ACHN (cell line): ENCODE results near the gene LTBP2.

Experiments
- DNase-seq: peaks from one replicate; pipeline ENCODE4 v3.0.0-alpha.2; 2015
- in situ Hi-C: cut with HindIII; loops from 2 replicates; pipeline ENCODE4 v1.10.0; 2017; ENCODE audit warnings: low sequenced_read_pairs, low pct_ligation_motif_present, low pct_unique_long_range_greater_than_20kb

The LTBP2 gene

GRCh38 chr14:74507085-74507484 is 105.0 kb downstream of the LTBP2 start:
- no peak for DNase-seq
- in situ Hi-C loops, result no loop called here

GRCh38 chr14:74506411-74506851 is 105.6 kb downstream of the LTBP2 start:
- no peak for DNase-seq
- in situ Hi-C loops, result no loop called here

- DNase-seq, result no peak
- in situ Hi-C loops, result no loop called here
Measured at GRCh38 chr14:74505831-74506230, 106.2 kb downstream of the LTBP2 start.

GRCh38 chr14:74504874-74505720 is 106.9 kb downstream of the LTBP2 start:
- in situ Hi-C loops, result no loop called here

GRCh38 chr14:74504412-74504811 is 107.6 kb downstream of the LTBP2 start:
- in situ Hi-C loops, result no loop called here

More at GRCh38 chr14:74504874-74505720, 106.9 kb downstream of the LTBP2 start:
- DNase-seq, result no peak

GRCh38 chr14:74503938-74504335 is 108.1 kb downstream of the LTBP2 start:
- DNase-seq, result no peak
- in situ Hi-C loops, result no loop called here

More at GRCh38 chr14:74504412-74504811, 107.6 kb downstream of the LTBP2 start:
- DNase-seq, result no peak

- in situ Hi-C loops, result no loop called here
- DNase-seq, result no peak
Measured at GRCh38 chr14:74503291-74503937, 108.6 kb downstream of the LTBP2 start.

GRCh38 chr14:74502236-74503019 is 109.6 kb downstream of the LTBP2 start:
- in situ Hi-C loops, result no loop called here
- DNase-seq, result no peak

- in situ Hi-C loops, result no loop called here
- no peak for DNase-seq
Measured at GRCh38 chr14:74501691-74502090, 110.3 kb downstream of the LTBP2 start.

GRCh38 chr14:74501135-74501614 is 110.9 kb downstream of the LTBP2 start:
- in situ Hi-C loops, result no loop called here
- DNase-seq, result peak; percentile 25

GRCh38 chr14:74500417-74501134 is 111.5 kb downstream of the LTBP2 start:
- no peak for DNase-seq
- in situ Hi-C loops, result no loop called here

- no peak for DNase-seq
- in situ Hi-C loops, result no loop called here
Measured at GRCh38 chr14:74495356-74495755, 116.7 kb downstream of the LTBP2 start.

- in situ Hi-C loops, result no loop called here
- DNase-seq, result peak; percentile 97
Measured at GRCh38 chr14:74493343-74494261, 118.4 kb downstream of the LTBP2 start, which contains the start of gene ISCA2. ISCA2 (plus strand) TSS chr14:74493765; CDS start chr14:74493775, 10 bp downstream.

- in situ Hi-C loops, result no loop called here
- DNase-seq, result peak; percentile 8
Measured at GRCh38 chr14:74492776-74493342, 119.2 kb downstream of the LTBP2 start, which contains the start of gene NPC2. NPC2 (minus strand) TSS chr14:74493305; CDS start chr14:74493274, 31 bp downstream.

GRCh38 chr14:74491956-74492775 is 119.9 kb downstream of the LTBP2 start:
- peak; percentile 53 for DNase-seq
- in situ Hi-C loops, result no loop called here

- in situ Hi-C loops, result no loop called here
- no peak for DNase-seq
Measured at GRCh38 chr14:74490486-74490885, 121.6 kb downstream of the LTBP2 start.
